OCI-LY3 (cell line): ENCODE measurements around the gene TMEM106C.
A peak's percentile ranks its signal among the peaks of the same experiment; 100 is the strongest.

Experiments
- H2AFZ ChIP-seq: fragments of 200-600, 300-600 bp; shearing (Covaris generic); 2 replicates; pipeline ENCODE4 v1.6.0; 2014; ENCODE audit warnings: antibody characterized with exemption, low read depth, low read length
- H3K27ac ChIP-seq: fragments of 200-600, 300-600 bp; sonication (generic); 2 replicates; pipeline ENCODE4 v1.5.1; 2014; ENCODE audit warnings: mild to moderate bottlenecking, low read length, moderate library complexity, mixed read lengths
- H3K27me3 ChIP-seq: fragments of 200-600, 300-600 bp; sonication (generic); 2 replicates; pipeline ENCODE4 v1.6.1; 2014; ENCODE audit warnings: low read depth, low read length, mixed read lengths
- H3K36me3 ChIP-seq: fragments of 200-600, 300-600 bp; sonication (generic); replicated peaks from 2 replicates; pipeline ENCODE3; 2014; ENCODE audit warnings: low read depth, low read length, mixed read lengths
- H3K4me1 ChIP-seq: fragments of 300-600, 200-600 bp; sonication (generic); 2 replicates; pipeline ENCODE4 v1.6.1; 2014; ENCODE audit warnings: low read length, mixed read lengths
- H3K4me2 ChIP-seq: fragments of 200-600, 300-600 bp; sonication (generic); 2 replicates; pipeline ENCODE4 v1.6.1; 2014; ENCODE audit warnings: low read length, mixed read lengths
- H3K4me3 ChIP-seq: fragments of 300-600, 200-600 bp; sonication (generic); 2 replicates; pipeline ENCODE4 v1.5.1; 2014; ENCODE audit warnings: antibody characterized with exemption, mild to moderate bottlenecking, low read length, moderate library complexity
- H3K79me2 ChIP-seq: fragments of 300-600, 200-600 bp; shearing (Covaris generic); 2 replicates; pipeline ENCODE4 v1.6.1; 2014; ENCODE audit warnings: mild to moderate bottlenecking, low read length, mixed read lengths
- H3K9ac ChIP-seq: fragments of 300-600, 200-600 bp; shearing (Covaris generic); 2 replicates; pipeline ENCODE4 v1.6.0; 2014; ENCODE audit warnings: mild to moderate bottlenecking, low read length, moderate library complexity
- H3K9me3 ChIP-seq: fragments of 200-600, 300-600 bp; shearing (Covaris generic); 2 replicates; pipeline ENCODE4 v1.6.1; 2014; ENCODE audit warnings: low read length, mixed read lengths; ENCODE audit not compliant: insufficient read depth
- H4K20me1 ChIP-seq: fragments of 200-600, 300-600 bp; sonication (generic); 2 replicates; pipeline ENCODE4 v1.6.1; 2016; ENCODE audit warnings: low read length, mixed read lengths; ENCODE audit not compliant: insufficient read depth
- CTCF ChIP-seq: fragments of 200-600, 300-600 bp; sonication (generic); IDR thresholded peaks from 2 replicates; pipeline ENCODE4 v1.5.1; 2014; ENCODE audit warnings: antibody characterized with exemption, low read length, low read depth
- EZH2phosphoT487 ChIP-seq: fragments of 200-600 bp; shearing (Covaris generic); IDR thresholded peaks from 2 replicates; pipeline ENCODE4 v1.6.1; 2018; ENCODE audit warnings: antibody characterized with exemption, mixed run types, low read depth

TMEM106C gene

GRCh38 chr12:47949441-47950341 is 13.7 kb upstream of the TMEM106C start:
- 0 out of 2 replicates have a peak overlapping the region, but pooled peaks have one; percentile 14 for H2AFZ ChIP-seq
- H3K4me1 ChIP-seq = no peaks in the 10 kb centered on the region
- peaks cover 17% of the 10 kb centered on the region for H3K27me3 ChIP-seq
- H3K9ac ChIP-seq = no peak overlapping the region
- no peak overlapping the region for H3K4me2 ChIP-seq
- no peaks in the 10 kb centered on the region for H3K36me3 ChIP-seq
- no peaks in the 10 kb centered on the region for H3K79me2 ChIP-seq
- no peak overlapping the region for H3K4me3 ChIP-seq
- TF ChIP-seq EZH2phosphoT487 = no peak
- TF ChIP-seq CTCF = peak; percentile 82
- H3K9me3 ChIP-seq = no peaks in the 10 kb centered on the region
- no peaks in the 10 kb centered on the region for H4K20me1 ChIP-seq
- H3K27ac ChIP-seq = no peak overlapping the region

DNA sequence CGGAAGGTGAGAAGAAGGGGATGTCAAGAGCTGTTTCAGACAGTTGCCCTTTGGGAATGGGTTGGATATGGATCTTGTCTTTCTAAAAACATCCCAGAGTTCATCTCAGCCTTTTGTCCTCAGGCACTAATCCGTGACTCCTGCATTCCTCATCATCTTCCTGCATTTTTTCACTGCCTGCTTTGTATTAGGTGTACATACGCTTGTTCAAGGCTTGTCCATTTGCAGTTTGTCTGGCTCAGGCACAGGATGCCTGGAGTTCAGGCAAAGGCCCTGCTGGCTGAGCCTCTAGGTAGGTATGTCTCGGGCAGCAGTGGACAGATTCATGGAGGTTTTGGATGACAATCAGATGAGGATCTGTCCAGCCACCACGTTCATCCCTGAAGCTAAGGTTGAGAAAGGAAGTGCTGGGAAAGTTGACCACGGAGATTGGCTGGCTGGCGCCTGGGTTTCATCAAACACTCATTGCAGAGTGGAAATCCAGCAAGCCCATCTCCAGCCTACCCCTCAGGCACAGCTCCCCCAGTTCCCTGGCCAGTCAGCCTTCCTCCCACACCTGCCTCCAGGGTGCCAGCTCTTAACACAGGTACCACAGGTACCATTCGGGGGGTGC is 12.4 kb upstream of the TMEM106C start:
- no peak overlapping the region for H3K4me2 ChIP-seq
- H4K20me1 ChIP-seq = no peaks in the 10 kb centered on the region
- H3K79me2 ChIP-seq = no peaks in the 10 kb centered on the region
- H3K4me1 ChIP-seq = no peaks in the 10 kb centered on the region
- no peak overlapping the region for H3K4me3 ChIP-seq
- 0 out of 2 replicates have a peak, but pooled peaks cover 10% of the 10 kb centered on the region for H3K27me3 ChIP-seq
- no peak overlapping the region for H3K9ac ChIP-seq
- no peaks in the 10 kb centered on the region for H3K9me3 ChIP-seq
- no peak overlapping the region for H3K27ac ChIP-seq
- H2AFZ ChIP-seq = no peak overlapping the region
- no peaks in the 10 kb centered on the region for H3K36me3 ChIP-seq
- no peak for TF ChIP-seq EZH2phosphoT487
- no peak for TF ChIP-seq CTCF

DNA sequence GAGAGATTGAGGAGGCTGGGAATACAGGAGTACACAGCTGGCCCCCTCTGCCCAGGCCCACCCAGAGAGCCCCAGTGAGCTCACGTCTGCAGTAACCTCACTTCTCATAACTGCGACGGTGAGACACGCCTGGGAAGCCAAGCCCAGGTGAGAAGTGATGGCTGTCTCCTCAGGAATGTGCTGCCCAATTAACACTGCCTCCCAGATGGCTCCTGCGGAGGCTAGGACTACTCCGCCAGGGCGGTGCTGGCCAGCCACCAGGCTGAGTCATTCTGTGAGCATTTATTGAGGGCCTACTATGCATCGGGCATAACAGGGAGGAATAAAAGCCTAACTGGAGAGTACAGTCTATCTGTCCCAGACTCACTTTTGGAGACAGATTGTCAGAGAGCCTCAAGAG is 9.3 kb upstream of the TMEM106C start:
- 0 out of 2 replicates have a peak, but pooled peaks cover 10% of the 10 kb centered on the region for H3K27me3 ChIP-seq
- no peak overlapping the region for H3K9ac ChIP-seq
- H3K4me2 ChIP-seq = no peak overlapping the region
- no peak for TF ChIP-seq EZH2phosphoT487
- no peak for TF ChIP-seq CTCF
- H3K9me3 ChIP-seq = no peaks in the 10 kb centered on the region; the same call in 1 of the 2 replicates
- H3K36me3 ChIP-seq = no peaks in the 10 kb centered on the region
- H3K4me3 ChIP-seq = no peak overlapping the region
- no peak overlapping the region for H2AFZ ChIP-seq
- H3K4me1 ChIP-seq = no peaks in the 10 kb centered on the region
- H3K27ac ChIP-seq = no peak overlapping the region
- H3K79me2 ChIP-seq = no peaks in the 10 kb centered on the region
- no peaks in the 10 kb centered on the region for H4K20me1 ChIP-seq

DNA sequence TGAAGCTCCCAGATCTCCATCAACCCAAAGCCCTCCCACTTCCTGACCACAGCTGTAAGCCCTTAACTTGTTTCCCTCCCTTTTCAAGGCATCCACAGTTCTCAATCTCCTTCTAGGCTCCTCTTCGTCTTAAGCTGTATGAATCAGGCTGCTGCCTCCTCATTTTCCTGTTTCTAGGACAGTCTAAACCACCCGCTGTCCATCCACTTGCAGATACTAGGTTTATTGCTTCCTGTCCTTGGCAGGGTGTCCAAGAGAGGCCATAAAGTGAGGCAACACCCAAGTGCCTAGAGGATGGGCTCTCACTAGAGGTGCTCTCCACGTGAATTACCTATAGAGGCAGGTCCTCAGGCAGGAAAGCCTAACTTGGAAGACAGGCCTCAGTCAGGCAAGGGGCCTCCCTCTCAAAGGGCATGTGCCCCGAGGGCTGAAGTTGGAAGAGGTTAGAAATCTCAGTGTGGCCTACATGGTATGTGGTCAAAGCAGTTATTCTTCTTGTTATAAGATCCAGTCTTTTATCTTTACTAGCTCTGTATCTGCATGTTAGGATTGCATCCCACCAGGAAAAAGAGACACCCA is 8.8 kb upstream of the TMEM106C start:
- Histone ChIP-seq H3K4me1 (no peaks in the 10 kb centered on the region), H3K79me2 (no peaks in the 10 kb centered on the region), H3K9ac (no peak overlapping the region), H3K9me3 (no peaks in the 10 kb centered on the region; the same call in 1 of the 2 replicates), H4K20me1 (no peaks in the 10 kb centered on the region), H3K27me3 (0 out of 2 replicates have a peak, but pooled peaks cover 10% of the 10 kb centered on the region), H3K27ac (no peak overlapping the region), H2AFZ (no peak overlapping the region), H3K4me2 (no peak overlapping the region), H3K4me3 (no peak overlapping the region), H3K36me3 (no peaks in the 10 kb centered on the region)
- TF ChIP-seq CTCF = no peak
- TF ChIP-seq EZH2phosphoT487 = no peak
